HEK293 (cell line): ENCODE results near the gene GLO1.
"Not testable (repeated sequence)": the region's sequence is repeated elsewhere in the genome, so short reads cannot be mapped to it uniquely, and the experiment has no call there.

Experiments
- CTCF ChIP-seq: fragments of 450-650 bp; formaldehyde crosslinking; IDR thresholded peaks from 2 replicates; pipeline ENCODE4 v1.5.1; 2016; ENCODE audit warnings: missing biosample characterization, missing genetic modification characterization
- TRIM28 ChIP-seq: IDR thresholded peaks from 2 replicates; pipeline ENCODE4 v1.6.1; 2011; ENCODE audit warnings: low read length, control low read depth, borderline replicate concordance
- ZNF792 ChIP-seq: fragments of 450-650 bp; formaldehyde crosslinking; IDR thresholded peaks from 2 replicates; pipeline ENCODE4 v1.5.1; 2016; ENCODE audit warnings: missing biosample characterization, missing genetic modification characterization

DNA sequence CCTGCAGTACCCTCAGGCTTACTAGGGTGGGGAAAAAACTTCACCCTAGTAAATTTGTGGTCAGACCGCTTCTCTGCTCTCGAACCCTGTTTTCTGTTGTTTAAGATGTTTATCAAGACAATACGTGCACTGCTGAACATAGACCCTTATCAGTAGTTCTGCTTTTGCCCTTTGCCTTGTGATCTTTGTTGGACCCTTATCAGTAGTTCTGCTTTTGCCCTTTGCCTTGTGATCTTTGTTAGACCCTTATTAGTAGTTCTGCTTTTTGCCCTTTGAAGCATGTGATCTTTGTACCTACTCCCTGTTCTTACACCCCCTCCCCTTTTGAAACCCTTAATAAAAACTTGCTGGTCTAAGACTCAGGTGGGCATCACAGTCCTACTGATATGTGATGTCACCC lies 3.2 kb downstream of the GLO1 start:
- TF ChIP-seq TRIM28; CTCF (tag by site-specific recombination); ZNF792 (tag by site-specific recombination): not testable (repeated sequence)
